Neural cell (in vitro differentiated cells): ENCODE results near the gene SCO1. TPM values are rescaled to one million over a fixed set of nuclear protein-coding genes. Genes with fewer than 3 reads are reported as not detected.

Experiments used
- H2AFZ ChIP-seq: fragments of 200-600, 300-800 bp; sonication (generic), shearing (Covaris generic); 2 replicates; pipeline ENCODE4 v1.6.0; 2014; ENCODE audit warnings: low read depth, mild to moderate bottlenecking, antibody characterized with exemption, low read length, moderate library complexity
- H3F3A ChIP-seq: fragments of 200-600 bp; shearing (Covaris generic); 2 replicates; pipeline ENCODE4 v1.6.1; 2016; ENCODE audit warnings: mild to moderate bottlenecking, moderate library complexity, mixed read lengths, antibody characterized with exemption, low read length; ENCODE audit not compliant: insufficient read depth, poor library complexity, severe bottlenecking
- H3K27ac ChIP-seq: fragments of 200-600, 300-800 bp; sonication (generic), shearing (Covaris generic); 2 replicates; pipeline ENCODE4 v1.5.1; 2014; ENCODE audit warnings: mild to moderate bottlenecking, low read length, moderate library complexity
- H3K27me3 ChIP-seq: fragments of 300-800, 200-600 bp; sonication (generic), shearing (Covaris generic); 2 replicates; pipeline ENCODE4 v1.6.0; 2014; ENCODE audit warnings: mild to moderate bottlenecking, low read depth, low read length, moderate library complexity; ENCODE audit not compliant: insufficient read depth
- H3K36me3 ChIP-seq: fragments of 300-800, 200-600 bp; sonication (generic), shearing (Covaris generic); 2 replicates; pipeline ENCODE4 v1.5.1; 2014; ENCODE audit warnings: mild to moderate bottlenecking, antibody characterized with exemption, low read length, moderate library complexity; ENCODE audit not compliant: insufficient read depth
- H3K4me2 ChIP-seq: fragments of 300-800, 200-600 bp; sonication (generic), shearing (Covaris generic); 2 replicates; pipeline ENCODE4 v1.6.0; 2014; ENCODE audit warnings: mild to moderate bottlenecking, low read length
- H3K4me3 ChIP-seq: fragments of 300-800, 200-600 bp; sonication (generic), shearing (Covaris generic); 2 replicates; pipeline ENCODE4 v1.5.1; 2014; ENCODE audit warnings: mild to moderate bottlenecking, low read length, moderate library complexity
- H3K79me2 ChIP-seq: fragments of 200-600 bp; shearing (Covaris generic); replicated peaks from 2 replicates; pipeline ENCODE4 v1.6.0; 2014; ENCODE audit warnings: mild to moderate bottlenecking, low read length, moderate library complexity; ENCODE audit not compliant: insufficient read depth
- H3K9ac ChIP-seq: fragments of 300-800, 200-600 bp; sonication (generic), shearing (Covaris generic); 2 replicates; pipeline ENCODE4 v1.6.1; 2016; ENCODE audit warnings: mild to moderate bottlenecking, low read length, mixed read lengths
- H3K9me2 ChIP-seq: fragments of 200-600 bp; shearing (Covaris generic); 2 replicates; pipeline ENCODE4 v1.6.1; 2016; ENCODE audit warnings: mild to moderate bottlenecking, low read length, mixed read lengths; ENCODE audit not compliant: insufficient read depth
- H3K9me3 ChIP-seq: fragments of 200-600, 300-800 bp; sonication (generic), shearing (Covaris generic); 2 replicates; pipeline ENCODE4 v1.6.1; 2016; ENCODE audit warnings: mild to moderate bottlenecking, mixed run types, low read length, moderate library complexity, mixed read lengths
- H4K20me1 ChIP-seq: fragments of 200-600 bp; shearing (Covaris generic); 2 replicates; pipeline ENCODE4 v1.6.1; 2016; ENCODE audit warnings: mild to moderate bottlenecking, mixed run types; ENCODE audit not compliant: insufficient read depth
- EP300 ChIP-seq: fragments of 450-650 bp; conservative IDR thresholded peaks from 2 replicates; pipeline ENCODE4 v1.6.1; 2014; ENCODE audit warnings: antibody characterized with exemption, mild to moderate bottlenecking, moderate library complexity; ENCODE audit not compliant: poor library complexity, severe bottlenecking
- EZH2 ChIP-seq: fragments of 200-600, 300-800 bp; shearing (Covaris generic), sonication (generic); IDR thresholded peaks from 2 replicates; pipeline ENCODE4 v1.6.1; 2014; ENCODE audit warnings: antibody characterized with exemption, low read length, borderline replicate concordance, mild to moderate bottlenecking; ENCODE audit not compliant: insufficient read depth, poor library complexity, severe bottlenecking
- MXI1 ChIP-seq: fragments of 450-650 bp; conservative IDR thresholded peaks from 2 replicates; pipeline ENCODE4 v1.6.1; 2014; ENCODE audit warnings: antibody characterized with exemption, mild to moderate bottlenecking; ENCODE audit not compliant: poor library complexity, severe bottlenecking
- POLR2AphosphoS5 ChIP-seq: IDR thresholded peaks from 2 replicates; pipeline ENCODE4 v1.6.1; 2012
- RAD21 ChIP-seq: fragments of 450-650 bp; conservative IDR thresholded peaks from 2 replicates; pipeline ENCODE4 v1.6.1; 2014; ENCODE audit warnings: antibody characterized with exemption, mild to moderate bottlenecking, moderate library complexity
- REST ChIP-seq: IDR thresholded peaks from 2 replicates; pipeline ENCODE4 v1.6.1; 2012; ENCODE audit warnings: borderline replicate concordance
- SMC3 ChIP-seq: fragments of 450-650 bp; conservative IDR thresholded peaks from 2 replicates; pipeline ENCODE4 v1.6.1; 2014; ENCODE audit warnings: antibody characterized with exemption, mild to moderate bottlenecking, moderate library complexity; ENCODE audit not compliant: poor library complexity
- TAF1 ChIP-seq: IDR thresholded peaks from 2 replicates; pipeline ENCODE4 v1.6.1; 2012; ENCODE audit warnings: low read depth
- polyA plus RNA-seq: library from polyadenylated mRNA; depleted of rRNA; stranded (reverse); fragments of >200 nt; gene quantifications from 2 replicates; pipeline ENCODE4 v1.2.3, GENCODE V29; 2014
- TF ChIP-seq, protein P1 (sequence below): fragments of 450-650 bp; IDR thresholded peaks from 2 replicates; pipeline ENCODE4 v1.5.1; 2014; ENCODE audit warnings: antibody characterized with exemption, mild to moderate bottlenecking, moderate library complexity; ENCODE audit not compliant: poor library complexity, severe bottlenecking

The SCO1 gene
- polyA plus RNA-seq, 1 donor from 2014 or later = 28.8 TPM

GRCh38 chr17:10626390-10626789, 70.9 kb downstream of the SCO1 start:
- no peak for TF ChIP-seq EP300
- Histone ChIP-seq H3K9me3 (no peaks in the 10 kb centered on the region), H3F3A (no peaks in the 10 kb centered on the region), H3K4me3 (no peak overlapping the region), H3K9ac (no peak overlapping the region), H4K20me1 (no peaks in the 10 kb centered on the region), H3K36me3 (no peaks in the 10 kb centered on the region), H3K27ac (no peak overlapping the region), H3K27me3 (no peaks in the 10 kb centered on the region), H2AFZ (no peak overlapping the region), H3K4me2 (no peak overlapping the region), H3K79me2 (no peaks in the 10 kb centered on the region), H3K9me2 (no peaks in the 10 kb centered on the region)

- Histone ChIP-seq H3K9me3 (no peaks in the 10 kb centered on the region), H3K4me3 (no peak overlapping the region), H3K79me2 (no peaks in the 10 kb centered on the region), H2AFZ (no peak overlapping the region), H3K9ac (no peak overlapping the region), H4K20me1 (no peaks in the 10 kb centered on the region), H3K9me2 (no peaks in the 10 kb centered on the region), H3F3A (no peaks in the 10 kb centered on the region), H3K4me2 (no peak overlapping the region), H3K27ac (no peak overlapping the region), H3K27me3 (no peaks in the 10 kb centered on the region), H3K36me3 (no peaks in the 10 kb centered on the region)
- TF ChIP-seq EZH2 = no peak
- TF ChIP-seq POLR2AphosphoS5 = no peak
- no peak for TF ChIP-seq EP300
- no peak for TF ChIP-seq SMC3
- no peak for TF ChIP-seq REST
- TF ChIP-seq RAD21 = no peak
- no peak for TF ChIP-seq TAF1
- TF ChIP-seq, protein P1, sequence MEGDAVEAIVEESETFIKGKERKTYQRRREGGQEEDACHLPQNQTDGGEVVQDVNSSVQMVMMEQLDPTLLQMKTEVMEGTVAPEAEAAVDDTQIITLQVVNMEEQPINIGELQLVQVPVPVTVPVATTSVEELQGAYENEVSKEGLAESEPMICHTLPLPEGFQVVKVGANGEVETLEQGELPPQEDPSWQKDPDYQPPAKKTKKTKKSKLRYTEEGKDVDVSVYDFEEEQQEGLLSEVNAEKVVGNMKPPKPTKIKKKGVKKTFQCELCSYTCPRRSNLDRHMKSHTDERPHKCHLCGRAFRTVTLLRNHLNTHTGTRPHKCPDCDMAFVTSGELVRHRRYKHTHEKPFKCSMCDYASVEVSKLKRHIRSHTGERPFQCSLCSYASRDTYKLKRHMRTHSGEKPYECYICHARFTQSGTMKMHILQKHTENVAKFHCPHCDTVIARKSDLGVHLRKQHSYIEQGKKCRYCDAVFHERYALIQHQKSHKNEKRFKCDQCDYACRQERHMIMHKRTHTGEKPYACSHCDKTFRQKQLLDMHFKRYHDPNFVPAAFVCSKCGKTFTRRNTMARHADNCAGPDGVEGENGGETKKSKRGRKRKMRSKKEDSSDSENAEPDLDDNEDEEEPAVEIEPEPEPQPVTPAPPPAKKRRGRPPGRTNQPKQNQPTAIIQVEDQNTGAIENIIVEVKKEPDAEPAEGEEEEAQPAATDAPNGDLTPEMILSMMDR = no peak
- no peak for TF ChIP-seq MXI1
These were observed 72.4 kb downstream of the SCO1 start for GRCh38 chr17:10624969-10625368.
